ENCODE data around the gene CNTN2. TPM values are rescaled to one million over a fixed set of nuclear protein-coding genes. Genes with fewer than 3 reads are reported as not detected.

The CNTN2 gene
- total RNA-seq, 1 donor from 2014 or later = 0.10 TPM

DNA sequence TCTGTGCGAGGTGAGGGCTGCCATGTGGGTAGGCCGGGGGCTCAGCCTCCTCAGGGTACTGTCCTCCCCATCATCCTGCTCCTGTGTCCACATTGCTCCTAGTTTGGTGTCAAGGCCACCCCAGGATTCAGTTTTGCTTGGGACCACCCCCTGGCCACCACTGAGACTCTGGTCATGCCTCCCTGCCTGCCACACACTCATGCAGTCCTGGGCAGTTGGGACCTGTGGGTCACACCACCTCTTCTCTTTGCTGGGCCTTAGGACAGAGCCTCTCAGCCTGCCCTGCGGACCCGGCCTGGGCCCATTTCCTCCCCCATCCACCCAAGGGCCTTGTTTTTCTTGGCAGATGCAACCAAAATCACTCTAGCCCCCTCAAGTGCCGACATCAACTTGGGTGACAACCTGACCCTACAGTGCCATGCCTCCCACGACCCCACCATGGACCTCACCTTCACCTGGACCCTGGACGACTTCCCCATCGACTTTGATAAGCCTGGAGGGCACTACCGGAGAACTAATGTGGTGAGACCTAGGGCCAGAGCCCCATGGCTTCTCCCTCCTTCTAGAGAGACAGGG, 21.8 kb downstream of the CNTN2 start:
- no peak for DNase-seq (ENCODE audit: low spot score)
- H3K9me3 Mint-ChIP-seq (ENCODE audit: unreplicated experiment) = no peaks in the 10 kb centered on the region
- H3K36me3 Mint-ChIP-seq (ENCODE audit: low read depth, unreplicated experiment) = no peaks in the 10 kb centered on the region
- H3K27ac Mint-ChIP-seq (ENCODE audit: unreplicated experiment) = no peak overlapping the region
- TF ChIP-seq, protein P1, sequence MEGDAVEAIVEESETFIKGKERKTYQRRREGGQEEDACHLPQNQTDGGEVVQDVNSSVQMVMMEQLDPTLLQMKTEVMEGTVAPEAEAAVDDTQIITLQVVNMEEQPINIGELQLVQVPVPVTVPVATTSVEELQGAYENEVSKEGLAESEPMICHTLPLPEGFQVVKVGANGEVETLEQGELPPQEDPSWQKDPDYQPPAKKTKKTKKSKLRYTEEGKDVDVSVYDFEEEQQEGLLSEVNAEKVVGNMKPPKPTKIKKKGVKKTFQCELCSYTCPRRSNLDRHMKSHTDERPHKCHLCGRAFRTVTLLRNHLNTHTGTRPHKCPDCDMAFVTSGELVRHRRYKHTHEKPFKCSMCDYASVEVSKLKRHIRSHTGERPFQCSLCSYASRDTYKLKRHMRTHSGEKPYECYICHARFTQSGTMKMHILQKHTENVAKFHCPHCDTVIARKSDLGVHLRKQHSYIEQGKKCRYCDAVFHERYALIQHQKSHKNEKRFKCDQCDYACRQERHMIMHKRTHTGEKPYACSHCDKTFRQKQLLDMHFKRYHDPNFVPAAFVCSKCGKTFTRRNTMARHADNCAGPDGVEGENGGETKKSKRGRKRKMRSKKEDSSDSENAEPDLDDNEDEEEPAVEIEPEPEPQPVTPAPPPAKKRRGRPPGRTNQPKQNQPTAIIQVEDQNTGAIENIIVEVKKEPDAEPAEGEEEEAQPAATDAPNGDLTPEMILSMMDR (IDR thresholded peaks at IDR 0.05; ENCODE audit: unreplicated experiment) = no peak
- H3K4me3 Mint-ChIP-seq (ENCODE audit: unreplicated experiment) = no peak overlapping the region
- H3K4me1 Mint-ChIP-seq (ENCODE audit: unreplicated experiment) = no peaks in the 10 kb centered on the region
- peaks cover 9% of the 10 kb centered on the region for H3K27me3 Mint-ChIP-seq (ENCODE audit: unreplicated experiment)

DNA sequence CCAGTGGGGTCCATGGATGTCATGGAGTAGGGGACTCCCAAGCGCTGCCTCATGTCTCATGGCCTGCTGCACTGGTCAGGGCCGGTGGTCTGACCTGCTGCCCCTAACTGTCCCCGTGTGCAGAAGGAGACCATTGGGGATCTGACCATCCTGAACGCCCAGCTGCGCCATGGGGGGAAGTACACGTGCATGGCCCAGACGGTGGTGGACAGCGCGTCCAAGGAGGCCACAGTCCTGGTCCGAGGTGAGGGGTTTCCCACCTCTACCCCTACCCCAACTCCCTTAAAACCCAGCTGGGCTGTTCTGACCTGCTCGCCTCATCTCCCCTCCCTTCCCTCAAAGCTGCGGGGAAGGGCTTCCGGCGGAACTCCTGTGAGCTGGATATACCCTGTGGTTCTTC, 22.7 kb downstream of the CNTN2 start:
- H3K36me3 Mint-ChIP-seq (ENCODE audit: low read depth, unreplicated experiment) = no peaks in the 10 kb centered on the region
- H3K4me1 Mint-ChIP-seq (ENCODE audit: unreplicated experiment) = no peaks in the 10 kb centered on the region
- no peak overlapping the region for H3K27ac Mint-ChIP-seq (ENCODE audit: unreplicated experiment)
- no peak overlapping the region for H3K4me3 Mint-ChIP-seq (ENCODE audit: unreplicated experiment)
- H3K9me3 Mint-ChIP-seq (ENCODE audit: unreplicated experiment) = no peaks in the 10 kb centered on the region
- TF ChIP-seq, protein P1 (IDR thresholded peaks at IDR 0.05; ENCODE audit: unreplicated experiment) = no peak
- H3K27me3 Mint-ChIP-seq (ENCODE audit: unreplicated experiment) = peaks cover 7% of the 10 kb centered on the region
- DNase-seq (ENCODE audit: low spot score) = no peak

DNA sequence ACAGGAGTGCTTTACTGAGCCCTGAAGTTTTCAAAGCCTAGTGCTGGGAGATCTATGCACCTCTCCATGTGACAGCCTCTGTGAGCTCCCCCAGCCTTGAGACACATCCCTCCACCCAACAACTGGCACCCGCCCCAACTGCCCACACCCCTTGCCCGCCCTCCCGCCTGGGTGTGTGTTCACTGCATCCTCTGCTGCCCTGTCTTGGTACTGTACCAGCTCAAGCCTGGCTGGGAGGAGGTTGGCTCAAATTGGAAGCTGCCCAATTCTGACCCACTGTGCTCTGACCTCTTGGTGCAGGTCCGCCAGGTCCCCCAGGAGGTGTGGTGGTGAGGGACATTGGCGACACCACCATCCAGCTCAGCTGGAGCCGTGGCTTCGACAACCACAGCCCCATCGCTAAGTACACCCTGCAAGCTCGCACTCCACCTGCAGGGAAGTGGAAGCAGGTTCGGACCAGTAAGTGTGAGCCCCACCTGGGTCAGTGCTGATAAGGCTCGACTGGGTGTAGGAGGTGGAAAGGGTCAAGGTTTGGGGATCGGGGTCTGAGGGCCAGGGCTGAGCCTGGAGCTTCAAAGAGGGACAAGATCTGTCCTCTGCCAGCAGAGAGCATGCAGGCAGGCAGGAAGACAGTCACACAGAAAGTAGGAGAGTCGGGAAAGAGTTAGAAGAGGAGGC, 23.3 kb downstream of the CNTN2 start:
- TF ChIP-seq, protein P1 (IDR thresholded peaks at IDR 0.05; ENCODE audit: unreplicated experiment) = no peak
- Mint-ChIP-seq H3K27ac (ENCODE audit: unreplicated experiment) (no peak overlapping the region), H3K4me1 (ENCODE audit: unreplicated experiment) (no peaks in the 10 kb centered on the region), H3K4me3 (ENCODE audit: unreplicated experiment) (no peak overlapping the region), H3K9me3 (ENCODE audit: unreplicated experiment) (no peaks in the 10 kb centered on the region), H3K36me3 (ENCODE audit: low read depth, unreplicated experiment) (no peaks in the 10 kb centered on the region), H3K27me3 (ENCODE audit: unreplicated experiment) (peaks cover 9% of the 10 kb centered on the region)
- DNase-seq (ENCODE audit: low spot score) = no peak

DNA sequence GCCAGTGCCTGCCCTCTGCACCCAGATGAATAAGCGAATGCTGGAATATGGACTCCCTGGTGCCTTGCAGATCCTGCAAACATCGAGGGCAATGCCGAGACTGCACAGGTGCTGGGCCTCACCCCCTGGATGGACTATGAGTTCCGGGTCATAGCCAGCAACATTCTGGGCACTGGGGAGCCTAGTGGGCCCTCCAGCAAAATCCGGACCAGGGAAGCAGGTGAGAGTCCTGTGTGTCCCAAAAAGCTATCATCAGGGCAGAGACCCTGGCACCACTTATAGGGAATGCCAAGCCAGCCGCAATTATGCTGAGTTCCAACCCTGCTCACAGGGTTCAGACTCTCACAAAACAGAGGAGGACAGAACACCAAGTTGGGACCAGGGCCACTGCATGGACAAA, 24.0 kb downstream of the CNTN2 start:
- TF ChIP-seq, protein P1 (IDR thresholded peaks at IDR 0.05; ENCODE audit: unreplicated experiment) = no peak
- Mint-ChIP-seq H3K4me1 (ENCODE audit: unreplicated experiment) (no peaks in the 10 kb centered on the region), H3K27ac (ENCODE audit: unreplicated experiment) (no peak overlapping the region), H3K9me3 (ENCODE audit: unreplicated experiment) (no peaks in the 10 kb centered on the region), H3K36me3 (ENCODE audit: low read depth, unreplicated experiment) (no peaks in the 10 kb centered on the region), H3K27me3 (ENCODE audit: unreplicated experiment) (peaks cover 9% of the 10 kb centered on the region), H3K4me3 (ENCODE audit: unreplicated experiment) (no peak overlapping the region)
- DNase-seq (ENCODE audit: low spot score) = no peak

DNA sequence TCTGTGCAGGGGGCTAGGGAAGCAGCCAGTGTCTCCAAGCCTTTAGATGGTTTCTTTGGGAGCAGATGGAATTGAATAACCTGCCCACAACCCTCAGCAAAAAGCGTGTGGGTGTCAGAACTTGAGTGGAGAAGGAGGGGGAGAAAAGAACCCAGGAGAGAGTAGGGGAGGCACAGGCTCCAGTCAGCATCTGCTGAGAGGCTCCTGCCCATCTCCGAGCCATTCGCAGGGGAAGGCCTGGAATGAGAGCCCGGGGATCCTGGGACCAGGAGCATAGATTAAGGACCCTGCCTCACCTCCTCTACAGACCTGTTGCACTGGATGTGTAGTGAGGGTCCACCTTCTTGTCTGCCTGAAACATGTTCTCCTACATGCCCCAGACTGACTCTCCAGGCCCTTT, 25.0 kb downstream of the CNTN2 start:
- H3K27ac Mint-ChIP-seq (ENCODE audit: unreplicated experiment) = no peak overlapping the region
- TF ChIP-seq, protein P1 (IDR thresholded peaks at IDR 0.05; ENCODE audit: unreplicated experiment) = no peak
- H3K27me3 Mint-ChIP-seq (ENCODE audit: unreplicated experiment) = peaks cover 8% of the 10 kb centered on the region
- no peak overlapping the region for H3K4me3 Mint-ChIP-seq (ENCODE audit: unreplicated experiment)
- no peaks in the 10 kb centered on the region for H3K4me1 Mint-ChIP-seq (ENCODE audit: unreplicated experiment)
- no peaks in the 10 kb centered on the region for H3K36me3 Mint-ChIP-seq (ENCODE audit: low read depth, unreplicated experiment)
- no peaks in the 10 kb centered on the region for H3K9me3 Mint-ChIP-seq (ENCODE audit: unreplicated experiment)
- DNase-seq (ENCODE audit: low spot score) = no peak

All from endothelial cell (in vitro differentiated cells).